ENCODE results near the gene SLIT1.

SLIT1 gene

GRCh38 chr10:97063271-97063982, 122.3 kb downstream of the SLIT1 start:
- DNase-seq (ENCODE audit: low read depth in 3 of 3) = no peak

GRCh38 chr10:97062456-97062855, 123.3 kb downstream of the SLIT1 start:
- DNase-seq (ENCODE audit: low read depth in 3 of 3) = no peak

DNA sequence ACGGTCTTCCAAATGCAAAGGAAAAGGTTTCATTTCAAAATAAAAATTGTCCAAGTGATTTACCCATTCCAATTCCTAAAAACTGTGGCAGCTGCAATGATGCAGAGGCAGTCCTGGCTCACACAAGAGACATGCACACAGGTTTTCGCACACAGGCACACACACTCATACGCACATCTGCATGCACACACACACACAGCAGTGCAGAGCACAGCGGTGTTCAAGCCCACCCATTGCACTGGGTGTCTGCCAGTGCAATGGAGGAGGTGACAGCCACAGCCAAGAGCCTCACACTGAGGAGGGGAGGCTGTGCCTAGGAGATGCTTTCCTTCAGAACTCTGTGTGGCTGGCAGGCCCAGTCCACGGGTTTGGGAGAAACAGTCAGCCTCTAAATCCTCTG, 123.7 kb downstream of the SLIT1 start:
- no peak for DNase-seq (ENCODE audit: low read depth in 3 of 3)

GRCh38 chr10:97061423-97061822, 124.3 kb downstream of the SLIT1 start:
- DNase-seq (ENCODE audit: low read depth in 3 of 3) = no peak

DNA sequence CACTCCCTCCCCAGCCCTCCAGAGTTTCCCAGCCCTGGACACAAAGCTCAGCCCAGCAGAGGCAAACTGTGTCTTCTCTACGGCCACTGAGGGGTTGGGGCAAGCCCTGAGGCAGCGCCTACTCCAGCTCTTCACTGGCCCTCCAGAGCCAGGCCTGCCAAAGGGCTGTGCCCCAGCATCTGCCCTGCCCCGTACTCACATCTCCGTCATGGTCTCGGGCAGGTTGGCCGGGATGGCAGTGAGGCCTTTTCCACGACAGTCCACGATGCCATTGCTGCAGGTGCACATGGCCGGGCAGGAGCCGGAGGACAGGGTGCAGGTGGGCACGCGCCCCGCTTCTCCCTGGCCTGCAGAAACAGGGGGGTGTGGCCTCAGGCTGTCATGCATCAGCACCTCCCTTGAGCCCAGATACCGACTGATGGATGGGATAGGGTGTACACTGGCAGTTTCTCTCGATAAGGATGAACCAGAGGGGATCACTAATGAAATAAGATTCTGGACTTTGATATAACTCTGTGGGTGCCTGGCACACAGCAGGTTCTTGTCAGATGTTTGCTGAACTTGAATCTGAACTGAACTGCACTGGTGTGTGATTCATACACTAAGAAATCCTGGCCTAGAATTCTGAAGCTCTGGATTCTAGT, 125.2 kb downstream of the SLIT1 start:
- DNase-seq (ENCODE audit: low read depth in 3 of 3) = no peak

GRCh38 chr10:97059872-97060205, 125.9 kb downstream of the SLIT1 start:
- DNase-seq (ENCODE audit: low read depth in 3 of 3) = no peak

GRCh38 chr10:97059006-97059871, 126.5 kb downstream of the SLIT1 start:
- DNase-seq (ENCODE audit: low read depth in 3 of 3) = no peak

DNA sequence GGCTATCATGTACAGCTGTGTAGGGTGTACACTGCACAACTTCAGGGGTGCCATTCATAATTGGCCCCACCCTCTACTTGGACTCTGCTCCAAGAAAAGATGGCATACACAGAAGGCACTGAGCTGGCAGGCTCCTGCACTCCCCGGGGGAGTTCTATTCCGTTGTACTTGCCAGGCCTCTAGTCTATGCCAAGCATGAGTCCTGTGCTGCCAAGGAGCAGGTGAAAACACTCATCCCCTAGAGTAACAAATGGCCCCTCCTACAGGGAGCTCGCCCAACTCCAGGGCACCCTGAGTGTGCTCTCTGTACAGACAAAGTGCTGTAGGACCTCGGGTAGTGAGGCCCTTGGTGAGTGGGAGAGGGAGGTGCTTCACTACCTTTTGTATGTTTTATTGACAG, 127.2 kb downstream of the SLIT1 start:
- no peak for DNase-seq (ENCODE audit: low read depth in 3 of 3)

DNA sequence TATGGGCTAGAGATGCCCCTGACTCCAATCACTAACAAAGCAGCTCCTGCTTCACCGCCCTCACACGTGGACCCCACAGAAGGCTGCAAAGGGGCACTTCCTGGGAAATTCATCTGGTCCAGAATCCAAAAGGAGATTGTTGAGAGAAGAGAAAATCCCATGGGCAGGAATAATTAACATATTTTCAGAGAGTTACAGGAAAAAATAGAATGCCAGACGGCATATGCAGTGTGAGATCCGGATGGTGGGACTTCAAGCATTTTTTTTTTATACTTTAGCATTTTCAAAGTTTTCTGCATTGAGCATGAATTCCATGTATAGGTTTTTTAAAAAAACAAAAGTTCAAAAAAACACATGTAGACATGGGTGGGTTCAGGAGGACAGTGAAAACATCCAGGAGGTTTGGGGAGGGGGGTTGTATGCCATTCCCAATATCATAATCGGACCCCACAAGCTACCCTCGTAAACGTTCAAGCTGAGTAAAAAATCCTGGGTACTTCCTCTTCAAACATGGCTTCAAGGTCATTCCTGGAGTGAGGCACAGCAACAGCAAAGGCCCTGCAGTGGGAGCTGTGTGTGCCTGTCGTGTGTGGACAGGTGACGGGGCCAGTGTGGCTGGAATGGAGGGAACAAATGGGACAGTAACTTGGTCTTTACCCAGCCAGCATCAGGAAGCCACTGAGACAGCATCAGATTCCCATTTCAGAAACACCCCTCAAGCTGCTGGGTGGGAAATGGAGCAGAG, 128.1 kb downstream of the SLIT1 start:
- no peak for DNase-seq (ENCODE audit: low read depth in 3 of 3)

DNA sequence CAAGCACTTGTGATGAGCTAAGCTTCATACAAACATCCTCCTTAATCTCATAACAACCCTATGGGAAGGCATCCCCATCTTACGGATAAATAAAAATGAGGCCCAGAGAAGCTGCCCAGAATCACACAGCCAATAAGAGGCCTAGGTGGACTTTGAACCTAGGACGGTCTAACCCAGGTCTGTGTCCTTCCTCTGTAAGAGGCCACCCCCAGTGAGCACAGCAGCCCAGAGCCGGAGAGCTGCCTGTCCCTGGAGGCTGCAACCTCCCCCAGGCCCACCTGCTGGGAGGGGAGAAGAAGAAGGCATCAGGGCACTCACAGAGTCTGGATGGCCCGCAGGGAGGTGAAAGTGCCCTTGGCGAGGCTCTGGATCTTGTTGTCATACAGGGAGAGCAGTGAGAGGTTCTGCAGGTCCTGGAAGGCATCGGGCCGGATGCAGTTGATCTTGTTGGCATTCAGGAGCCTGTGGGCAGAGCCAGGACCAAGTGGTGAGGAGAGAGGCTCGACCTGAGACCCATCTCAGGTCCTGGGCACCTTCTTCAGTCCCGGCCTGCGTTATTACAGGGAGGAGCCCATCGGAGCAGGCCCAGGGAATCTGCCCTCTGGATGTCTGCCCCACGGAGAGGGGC, 129.6 kb downstream of the SLIT1 start:
- no peak for DNase-seq (ENCODE audit: low read depth in 3 of 3)

DNA sequence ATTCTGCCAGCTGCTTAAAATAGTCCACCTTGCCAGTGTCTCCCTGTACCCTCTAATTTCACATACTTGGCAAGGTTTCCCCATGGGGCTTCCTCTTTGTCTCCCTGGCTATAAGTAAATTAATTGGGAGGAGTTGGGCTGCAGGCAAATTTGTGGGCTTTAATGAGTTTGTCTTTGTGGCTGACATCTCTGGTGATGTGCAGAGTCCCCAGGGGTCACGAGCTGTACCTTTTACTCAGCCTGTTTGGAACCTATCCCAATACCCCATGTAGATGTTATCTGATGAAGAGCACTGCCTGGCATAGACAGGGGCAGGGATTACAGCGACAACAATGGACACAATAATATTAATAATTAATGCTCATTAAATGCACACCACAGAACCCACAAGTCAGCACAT, 132.5 kb downstream of the SLIT1 start:
- DNase-seq (ENCODE audit: low read depth in 3 of 3) = no peak

DNA sequence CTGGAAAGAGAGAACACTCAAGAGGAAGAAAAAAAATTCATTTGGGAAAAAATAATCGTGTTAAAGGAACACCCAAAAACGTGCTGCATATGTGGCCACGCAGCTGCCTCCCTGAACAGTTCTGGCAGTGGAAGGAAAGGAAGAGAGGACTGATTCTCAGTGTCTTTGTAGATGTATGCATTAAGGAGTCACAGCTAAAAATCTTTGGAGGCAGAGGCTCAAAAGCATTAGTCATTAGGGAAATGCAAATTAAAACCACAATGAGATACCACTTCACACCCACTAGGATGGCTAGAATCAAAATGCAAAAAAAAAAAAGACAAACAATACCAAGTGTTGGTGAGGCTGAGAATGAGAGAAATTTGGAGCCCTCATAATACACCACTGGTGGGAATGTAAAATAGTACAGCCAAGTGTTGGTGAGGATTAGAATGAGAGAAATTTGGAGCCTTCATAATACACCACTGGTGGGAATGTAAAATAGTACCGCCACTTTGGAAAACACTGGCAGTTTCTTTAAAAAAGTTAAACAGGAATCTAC, 134.7 kb downstream of the SLIT1 start:
- no peak for DNase-seq (ENCODE audit: low read depth in 3 of 3)

- DNase-seq (ENCODE audit: low read depth in 3 of 3) = no peak
These were observed 135.5 kb downstream of the SLIT1 start for GRCh38 chr10:97050205-97050745.

DNA sequence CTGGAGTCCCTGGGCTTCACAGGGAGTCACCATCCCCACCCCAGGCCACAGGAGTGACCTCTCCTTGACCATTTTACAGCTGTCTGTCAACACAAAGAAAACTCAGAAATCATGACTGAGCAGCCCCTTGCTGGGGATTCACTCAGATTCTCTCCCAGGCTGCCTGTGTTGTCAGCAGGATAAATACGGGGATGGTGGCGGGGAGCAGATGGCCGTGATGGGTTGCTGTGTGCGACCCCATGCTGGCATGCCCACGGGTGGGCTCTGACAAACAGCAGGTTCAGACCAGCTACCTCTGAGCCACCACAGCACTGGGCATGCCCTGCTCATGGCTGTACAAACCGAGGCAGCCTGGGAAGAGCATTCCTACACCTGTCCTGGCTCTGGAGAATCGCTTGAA, 136.1 kb downstream of the SLIT1 start:
- DNase-seq (ENCODE audit: low read depth in 3 of 3) = no peak

- DNase-seq (ENCODE audit: low read depth in 3 of 3) = no peak
These were observed 136.9 kb downstream of the SLIT1 start for GRCh38 chr10:97048649-97049427.

- no peak for DNase-seq (ENCODE audit: low read depth in 3 of 3)
These were observed 138.0 kb downstream of the SLIT1 start for GRCh38 chr10:97047788-97048187.

DNA sequence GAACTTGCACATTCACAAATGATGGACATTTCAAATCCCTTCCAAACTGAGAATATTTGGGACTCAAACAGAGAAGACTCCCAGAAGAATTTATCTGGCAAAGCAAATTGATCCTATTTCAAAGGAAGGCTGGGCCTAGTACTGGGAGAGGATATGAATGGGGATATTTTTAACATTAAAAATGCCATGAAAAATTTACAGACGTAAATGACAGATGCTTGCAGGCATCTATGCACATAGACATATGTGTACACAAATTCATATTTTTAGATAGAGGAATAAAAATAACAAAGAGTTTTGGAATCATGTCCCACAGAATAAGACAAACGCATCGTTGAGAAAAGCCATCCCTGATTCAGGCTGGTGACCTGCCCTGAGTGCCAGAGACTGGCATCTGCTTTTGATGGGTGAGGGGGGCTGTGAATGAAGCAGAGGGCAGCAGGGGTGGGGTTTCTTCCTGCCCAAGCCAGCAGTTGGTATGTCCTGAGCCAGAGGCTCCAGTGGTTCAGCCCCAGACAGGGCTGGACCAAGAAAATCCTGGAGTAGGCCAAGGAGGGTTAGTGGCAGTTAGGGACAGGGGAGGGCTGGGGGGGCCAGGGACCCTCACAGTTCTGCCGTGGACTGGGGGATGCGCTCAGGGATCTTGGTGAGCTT, 138.5 kb downstream of the SLIT1 start:
- DNase-seq (ENCODE audit: low read depth in 3 of 3) = no peak

DNA sequence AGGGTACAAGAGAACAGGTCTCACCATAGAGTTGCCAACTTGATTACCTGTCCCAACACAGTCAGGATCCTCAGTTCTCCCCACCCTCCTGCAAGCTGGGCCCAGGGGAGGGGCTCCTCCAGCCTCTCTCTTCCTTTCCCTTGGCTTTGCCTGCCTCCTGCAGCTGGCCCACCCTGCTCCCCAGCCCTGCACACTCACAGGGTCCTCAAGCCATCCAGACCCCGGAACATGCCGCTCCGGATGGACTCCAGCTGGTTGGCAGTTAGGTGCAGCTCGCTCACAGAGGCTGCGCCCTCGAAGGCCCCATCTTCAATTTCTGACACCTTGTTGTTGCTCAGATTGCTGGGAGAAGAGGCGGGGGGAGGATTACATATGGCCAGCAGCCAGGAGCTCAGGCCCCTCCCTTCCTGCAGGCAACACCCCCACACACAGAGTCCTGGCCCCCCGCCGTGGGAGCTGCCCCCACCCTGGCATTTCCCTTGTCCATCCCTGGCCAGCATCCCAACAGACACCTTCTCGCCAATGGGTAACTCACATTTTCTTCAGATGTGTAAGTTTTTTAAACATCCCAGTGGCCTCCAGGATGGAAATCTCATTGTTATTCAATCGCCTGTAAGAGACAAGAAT, 139.2 kb downstream of the SLIT1 start:
- no peak for DNase-seq (ENCODE audit: low read depth in 3 of 3)

DNA sequence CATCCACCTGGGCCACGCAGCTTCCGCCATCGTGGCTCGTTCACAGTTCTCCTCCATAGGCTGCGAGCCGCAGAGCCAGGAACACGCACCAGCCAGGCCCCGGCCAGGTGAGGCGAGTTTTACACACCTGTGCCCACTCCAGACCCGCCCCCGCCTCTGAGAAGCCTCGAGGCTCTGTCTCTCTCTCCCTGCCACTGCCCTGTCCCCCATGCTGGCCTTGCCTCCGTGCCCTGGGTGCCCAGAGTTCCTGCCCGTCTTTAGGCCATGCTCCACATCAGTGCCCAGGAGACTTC, 142.2 kb downstream of the SLIT1 start:
- DNase-seq (ENCODE audit: low read depth in 3 of 3) = no peak
